GM12878 (cell line): Measurements from ENCODE around the gene KIF14. TPM values are rescaled to one million over a fixed set of nuclear protein-coding genes. Genes with fewer than 3 reads are reported as not detected.

Source experiments
- BHLHE40 ChIP-seq, 2 experiments: fragments of 450-650 bp in 1 of 2; IDR thresholded peaks; 2 replicates each; pipeline ENCODE4 v1.6.1; 2011 to 2017; ENCODE audit warnings: low read depth in 2 of 2, borderline replicate concordance in 1 of 2, improper control_type of control experiment in 1 of 2, low read length in 1 of 2, mild to moderate bottlenecking in 1 of 2
- BRCA1 ChIP-seq: IDR thresholded peaks from 2 replicates; pipeline ENCODE4 v1.6.1; 2011; ENCODE audit warnings: low read depth, low read length, improper control_type of control experiment
- CBX5 ChIP-seq: sonication (generic); IDR thresholded peaks from 2 replicates; pipeline ENCODE4 v1.6.1; 2016; ENCODE audit warnings: low read depth, moderate library complexity, mild to moderate bottlenecking, inconsistent platforms
- CEBPB ChIP-seq, 2 experiments: fragments of 150-350 bp in 1 of 2; IDR thresholded peaks; 2 replicates each; pipeline ENCODE4 v1.6.1; 2012 to 2014; ENCODE audit warnings: low read depth in 2 of 2, low read length in 2 of 2, borderline replicate concordance in 1 of 2, inconsistent platforms in 1 of 2
- CHD1 ChIP-seq: IDR thresholded peaks from 2 replicates; pipeline ENCODE4 v1.6.1; 2012; ENCODE audit warnings: low read depth, low read length, improper control_type of control experiment
- CHD2 ChIP-seq: IDR thresholded peaks from 2 replicates; pipeline ENCODE4 v1.6.1; 2011; ENCODE audit warnings: low read depth, low read length, improper control_type of control experiment, borderline replicate concordance
- CTCF ChIP-seq, 3 experiments: IDR thresholded peaks in 2 of 3; conservative IDR thresholded peaks in 1 of 3; 2 replicates each; pipeline ENCODE4 v1.5.1; 2011; ENCODE audit warnings: low read depth in 3 of 3, low read length in 3 of 3, mild to moderate bottlenecking in 3 of 3, control low read depth in 2 of 3, moderate library complexity in 2 of 3, inconsistent platforms in 1 of 3, mixed read lengths in 1 of 3; ENCODE audit not compliant: control insufficient read depth in 2 of 3, insufficient read depth in 1 of 3; ENCODE audit errors: extremely low read depth in 1 of 3
- EED ChIP-seq: sonication (generic); IDR thresholded peaks from 2 replicates; pipeline ENCODE4 v1.6.1; 2016; ENCODE audit warnings: antibody characterized with exemption, low read depth
- ETV6 ChIP-seq, 2 experiments: fragments of 450-650 bp in 1 of 2; IDR thresholded peaks in 1 of 2; conservative IDR thresholded peaks in 1 of 2; 2 replicates each; pipeline ENCODE4 v1.6.1; 2014; ENCODE audit warnings: antibody characterized with exemption in 1 of 2, borderline replicate concordance in 1 of 2, low read depth in 1 of 2, mild to moderate bottlenecking in 1 of 2, moderate library complexity in 1 of 2
- HCFC1 ChIP-seq: fragments of 150-350 bp; IDR thresholded peaks from 2 replicates; pipeline ENCODE4 v1.6.1; 2014; ENCODE audit warnings: low read length
- KDM1A ChIP-seq: fragments of 200-600 bp; sonication (generic); IDR thresholded peaks from 2 replicates; pipeline ENCODE4 v1.6.1; 2016; ENCODE audit warnings: borderline replicate concordance
- LARP7 ChIP-seq: fragments of 450-650 bp; IDR thresholded peaks from 2 replicates; pipeline ENCODE4 v1.6.1; 2017; ENCODE audit warnings: mild to moderate bottlenecking
- MAX ChIP-seq: IDR thresholded peaks from 2 replicates; pipeline ENCODE4 v1.6.1; 2012; ENCODE audit warnings: low read depth, low read length, improper control_type of control experiment
- MYB ChIP-seq: fragments of 150-350 bp; IDR thresholded peaks from 2 replicates; pipeline ENCODE4 v1.6.1; 2014; ENCODE audit warnings: mild to moderate bottlenecking, low read depth, low read length, borderline replicate concordance
- POLR2AphosphoS2 ChIP-seq: IDR thresholded peaks from 2 replicates; pipeline ENCODE4 v1.6.1; 2011; ENCODE audit warnings: low read depth, mild to moderate bottlenecking, low read length, improper control_type of control experiment, moderate library complexity
- POLR2AphosphoS5 ChIP-seq: IDR thresholded peaks from 2 replicates; pipeline ENCODE4 v1.6.1; 2011; ENCODE audit warnings: mild to moderate bottlenecking, low read length, inconsistent platforms
- RB1 ChIP-seq: fragments of 450-650 bp; formaldehyde crosslinking; IDR thresholded peaks from 2 replicates; pipeline ENCODE4 v1.6.1; 2017; ENCODE audit warnings: mild to moderate bottlenecking, borderline replicate concordance
- RFX5 ChIP-seq: IDR thresholded peaks from 2 replicates; pipeline ENCODE4 v1.6.1; 2011; ENCODE audit warnings: low read depth, low read length, improper control_type of control experiment
- SMAD5 ChIP-seq: IDR thresholded peaks from 2 replicates; pipeline ENCODE4 v1.6.1; 2016; ENCODE audit warnings: antibody characterized with exemption, low read depth
- SMARCA5 ChIP-seq: fragments of 450-650 bp; IDR thresholded peaks from 2 replicates; pipeline ENCODE4 v1.6.1; 2017; ENCODE audit warnings: mild to moderate bottlenecking
- SMC3 ChIP-seq: IDR thresholded peaks from 2 replicates; pipeline ENCODE4 v1.6.1; 2011; ENCODE audit warnings: low read length, improper control_type of control experiment, borderline replicate concordance
- SP1 ChIP-seq: IDR thresholded peaks from one replicate; pipeline ENCODE4 v1.6.1; 2011; ENCODE audit warnings: low read depth, low read length
- STAT3 ChIP-seq: IDR thresholded peaks from 2 replicates; pipeline ENCODE4 v1.6.1; 2011; ENCODE audit warnings: low read depth, low read length, improper control_type of control experiment
- TARDBP ChIP-seq: IDR thresholded peaks from 2 replicates; pipeline ENCODE4 v1.6.1; 2016; ENCODE audit warnings: borderline replicate concordance
- TCF7 ChIP-seq: IDR thresholded peaks from 2 replicates; pipeline ENCODE4 v1.6.1; 2014; ENCODE audit warnings: antibody characterized with exemption, borderline replicate concordance
- WRNIP1 ChIP-seq: IDR thresholded peaks from 2 replicates; pipeline ENCODE4 v1.6.1; 2011; ENCODE audit warnings: low read depth, low read length, improper control_type of control experiment, borderline replicate concordance
- YBX1 ChIP-seq: fragments of 450-650 bp; IDR thresholded peaks from 2 replicates; pipeline ENCODE4 v1.6.1; 2016; ENCODE audit warnings: antibody characterized with exemption
- ZBTB11 ChIP-seq: fragments of 450-650 bp; formaldehyde crosslinking; IDR thresholded peaks from 2 replicates; pipeline ENCODE4 v1.5.0; 2022; ENCODE audit warnings: mild to moderate bottlenecking, missing genetic modification characterization
- ZNF217 ChIP-seq: fragments of 450-650 bp; IDR thresholded peaks from 2 replicates; pipeline ENCODE4 v1.6.1; 2017; ENCODE audit warnings: antibody characterized with exemption, mild to moderate bottlenecking
- ZZZ3 ChIP-seq: IDR thresholded peaks from 2 replicates; pipeline ENCODE4 v1.6.1; 2011; ENCODE audit warnings: low read depth; ENCODE audit not compliant: control insufficient read depth, insufficient read length
- polyA plus RNA-seq, 11 experiments: library from polyadenylated mRNA; depleted of rRNA in 4 of 11; unstranded in 6 of 11; stranded (reverse) in 5 of 11; fragments of >200 nt; fragmentation: Nextera tagmentation in 4 of 11; fragmentation: Illumina TruSeq in 1 of 11; extraction: Ambion mirVana in 4 of 11; extraction: Trizol in 1 of 11; gene quantifications; 1 replicate in 1 of 11; 2 replicates in 10 of 11; pipeline versions ENCODE4 v1.2.1 to v1.2.3, GENCODE V29; 2011 to 2016; ENCODE audit warnings: inconsistent platforms in 2 of 11, missing spikeins in 2 of 11, low read depth in 1 of 11
- total RNA-seq, 4 experiments: library from RNA; depleted of rRNA in 3 of 4; stranded (reverse); fragments of >200 nt in 3 of 4; fragmentation: Illumina TruSeq in 1 of 4; extraction: Trizol in 1 of 4; gene quantifications; 2 replicates each; pipeline versions ENCODE4 v1.2.1 to v1.2.3, GENCODE V29; 2013 to 2021

KIF14 gene
- total and polyA plus RNA-seq, 10 of the 15 experiments (the other 5 are each of a cell fraction or from before 2014, with no cell fraction given): 6.8 to 25.5 (median 14.4) TPM

GRCh38 chr1:200646515-200646914 lies 26.0 kb upstream of the KIF14 start (continued):
- TF ChIP-seq ETV6 (conservative IDR thresholded peaks at IDR 0.05 in 1 of 2, IDR thresholded peaks at IDR 0.05 in 1 of 2; ENCODE audit: borderline replicate concordance in 1 of 2, low read depth in 1 of 2) (peak in 1 of 2 experiments; percentile 20; a peak in 1 of 4 replicates), SP1 (no peak), CHD2 (no peak), POLR2AphosphoS2 (no peak), RB1 (no peak), ZBTB11 (CRISPR knock-in tag) (no peak), TARDBP (no peak), CBX5 (no peak), ZZZ3 (no peak), MYB (no peak), TCF7 (no peak), YBX1 (no peak), KDM1A (no peak), CEBPB (IDR thresholded peaks at IDR 0.05; ENCODE audit: borderline replicate concordance in 1 of 2, low read depth in 2 of 2, low read length in 2 of 2) (no peak), MAX (no peak), BRCA1 (no peak), POLR2AphosphoS5 (no peak), RFX5 (no peak), CHD1 (no peak), CTCF (IDR thresholded peaks at IDR 0.05 in 2 of 3, conservative IDR thresholded peaks at IDR 0.05 in 1 of 3; ENCODE audit: control insufficient read depth in 2 of 3, extremely low read depth in 1 of 3, insufficient read depth in 1 of 3, low read depth in 3 of 3, low read length in 3 of 3) (no peak), ZNF217 (no peak), WRNIP1 (no peak), STAT3 (no peak), BHLHE40 (IDR thresholded peaks at IDR 0.05; ENCODE audit: borderline replicate concordance in 1 of 2, low read depth in 2 of 2, low read length in 1 of 2) (no peak), SMC3 (no peak), HCFC1 (no peak), SMARCA5 (no peak), EED (peak; percentile 74), SMAD5 (no peak), LARP7 (no peak)
